H9 (cell line): ENCODE results near the gene CT45A1. TPM values are rescaled to one million over a fixed set of nuclear protein-coding genes. Genes with fewer than 3 reads are reported as not detected.

ENCODE experiments used
- DNase-seq: peaks from one replicate; pipeline ENCODE4 v3.0.0-alpha.2; 2017
- H2AFZ ChIP-seq: one replicate; pipeline ENCODE4 v1.6.1; 2013; ENCODE audit warnings: mild to moderate bottlenecking, low read length, control low read depth, moderate library complexity
- H2AK5ac ChIP-seq: 2 replicates; pipeline ENCODE4 v1.6.1; 2013; ENCODE audit warnings: low read length, control low read depth, mixed read lengths; ENCODE audit not compliant: insufficient read length
- H2BK120ac ChIP-seq: one replicate; pipeline ENCODE4 v1.6.1; 2013; ENCODE audit warnings: low read depth, mild to moderate bottlenecking, low read length, control low read depth, inconsistent platforms; ENCODE audit not compliant: poor library complexity, severe bottlenecking
- H2BK12ac ChIP-seq: 2 replicates; pipeline ENCODE4 v1.6.1; 2013; ENCODE audit warnings: low read length, control low read depth, mixed read lengths, low read depth; ENCODE audit not compliant: insufficient read length
- H2BK15ac ChIP-seq: 2 replicates; pipeline ENCODE4 v1.6.1; 2013; ENCODE audit warnings: low read depth, low read length, control low read depth
- H2BK20ac ChIP-seq: one replicate; pipeline ENCODE4 v1.6.1; 2013; ENCODE audit warnings: low read depth, mild to moderate bottlenecking, low read length, control low read depth, inconsistent platforms; ENCODE audit not compliant: poor library complexity, severe bottlenecking
- H2BK5ac ChIP-seq: 2 replicates; pipeline ENCODE4 v1.6.1; 2013; ENCODE audit warnings: low read length, control low read depth, mixed read lengths; ENCODE audit not compliant: insufficient read length
- H3K14ac ChIP-seq: 2 replicates; pipeline ENCODE4 v1.6.1; 2013; ENCODE audit warnings: low read length, control low read depth; ENCODE audit not compliant: insufficient read depth
- H3K18ac ChIP-seq: 2 replicates; pipeline ENCODE4 v1.6.1; 2013; ENCODE audit warnings: low read depth, mild to moderate bottlenecking, mixed read lengths, low read length, control low read depth; ENCODE audit not compliant: insufficient read length
- H3K23ac ChIP-seq: 2 replicates; pipeline ENCODE4 v1.6.1; 2013; ENCODE audit warnings: low read length, control low read depth, mixed read lengths, low read depth; ENCODE audit not compliant: insufficient read length
- H3K23me2 ChIP-seq: 2 replicates; pipeline ENCODE4 v1.6.1; 2013; ENCODE audit warnings: low read depth, mild to moderate bottlenecking, mixed read lengths, low read length, control low read depth; ENCODE audit not compliant: insufficient read length, poor library complexity, severe bottlenecking
- H3K27ac ChIP-seq: 2 replicates; pipeline ENCODE4 v1.5.1; 2013; ENCODE audit warnings: low read length, control low read depth, mixed read lengths, low read depth; ENCODE audit not compliant: insufficient read length
- H3K27me3 ChIP-seq: 2 replicates; pipeline ENCODE4 v1.6.1; 2013; ENCODE audit warnings: low read length, control low read depth, inconsistent platforms; ENCODE audit not compliant: insufficient read depth
- H3K4ac ChIP-seq: 2 replicates; pipeline ENCODE4 v1.6.1; 2013; ENCODE audit warnings: low read depth, mild to moderate bottlenecking, control low read depth, inconsistent platforms, low read length, moderate library complexity
- H3K4me1 ChIP-seq: 2 replicates; pipeline ENCODE4 v1.6.1; 2013; ENCODE audit warnings: low read length, control low read depth, inconsistent platforms; ENCODE audit not compliant: insufficient read depth
- H3K4me2 ChIP-seq: 2 replicates; pipeline ENCODE4 v1.6.1; 2013; ENCODE audit warnings: low read length, control low read depth, mixed read lengths; ENCODE audit not compliant: insufficient read length, insufficient read depth
- H3K56ac ChIP-seq: 2 replicates; pipeline ENCODE4 v1.6.1; 2013; ENCODE audit warnings: low read depth, mild to moderate bottlenecking, mixed read lengths, low read length, control low read depth; ENCODE audit not compliant: insufficient read length
- H3K79me1 ChIP-seq: 2 replicates; pipeline ENCODE4 v1.6.1; 2013; ENCODE audit warnings: low read depth, mild to moderate bottlenecking, moderate library complexity, low read length, control low read depth, inconsistent platforms; ENCODE audit not compliant: insufficient read depth, poor library complexity, severe bottlenecking
- H3K79me2 ChIP-seq: 2 replicates; pipeline ENCODE4 v1.6.1; 2013; ENCODE audit warnings: low read length, control low read depth, inconsistent platforms; ENCODE audit not compliant: insufficient read depth
- H3K9ac ChIP-seq: 2 replicates; pipeline ENCODE4 v1.6.1; 2013; ENCODE audit warnings: low read length, control low read depth, mixed read lengths; ENCODE audit not compliant: insufficient read length; ENCODE audit errors: extremely low read depth
- H3K9me3 ChIP-seq: one replicate; pipeline ENCODE4 v1.6.1; 2013; ENCODE audit warnings: low read depth, low read length, inconsistent platforms; ENCODE audit not compliant: control insufficient read depth
- H3T11ph ChIP-seq: one replicate; pipeline ENCODE4 v1.6.1; 2013; ENCODE audit warnings: mild to moderate bottlenecking, low read length, control low read depth, inconsistent platforms
- H4K20me1 ChIP-seq: one replicate; pipeline ENCODE4 v1.6.1; 2013; ENCODE audit not compliant: control insufficient read depth, insufficient read length, insufficient read depth
- H4K5ac ChIP-seq: 2 replicates; pipeline ENCODE4 v1.6.1; 2013; ENCODE audit warnings: low read depth, mild to moderate bottlenecking, mixed read lengths, low read length, control low read depth; ENCODE audit not compliant: insufficient read length
- H4K8ac ChIP-seq: replicated peaks from 2 replicates; pipeline ENCODE4 v1.6.1; 2013; ENCODE audit warnings: low read length, control low read depth, mixed read lengths, low read depth; ENCODE audit not compliant: insufficient read length
- H4K91ac ChIP-seq: 2 replicates; pipeline ENCODE4 v1.6.1; 2013; ENCODE audit warnings: low read depth, mild to moderate bottlenecking, moderate library complexity, mixed read lengths, low read length, control low read depth; ENCODE audit not compliant: insufficient read length
- H3K27ac Mint-ChIP-seq, 3 experiments: 2 replicates in 2 of 3; 3 replicates in 1 of 3; pipeline ENCODE4 v1.8.0; 2020 to 2021; ENCODE audit warnings: mixed read lengths in 3 of 3, mild to moderate bottlenecking in 1 of 3, moderate library complexity in 1 of 3
- H3K27me3 Mint-ChIP-seq: 2 replicates; pipeline ENCODE4 v1.8.0; 2021; ENCODE audit warnings: low read depth, mild to moderate bottlenecking, moderate library complexity, mixed read lengths
- H3K36me3 Mint-ChIP-seq, 3 experiments: 2 replicates in 2 of 3; 3 replicates in 1 of 3; pipeline ENCODE4 v1.8.0; 2020 to 2021; ENCODE audit warnings: low read depth in 3 of 3, mixed read lengths in 3 of 3; ENCODE audit not compliant: insufficient read depth in 1 of 3
- H3K4me1 Mint-ChIP-seq, 2 experiments: 2 replicates each; pipeline ENCODE4 v1.8.0; 2020; ENCODE audit warnings: mixed read lengths in 2 of 2
- H3K4me3 Mint-ChIP-seq, 2 experiments: 2 replicates in 1 of 2; 3 replicates in 1 of 2; pipeline ENCODE4 v1.8.0; 2020 to 2021; ENCODE audit warnings: mild to moderate bottlenecking in 2 of 2, mixed read lengths in 2 of 2, moderate library complexity in 1 of 2
- H3K9me3 Mint-ChIP-seq, 2 experiments: 2 replicates in 1 of 2; 3 replicates in 1 of 2; pipeline ENCODE4 v1.8.0; 2020; ENCODE audit warnings: mild to moderate bottlenecking in 2 of 2, mixed read lengths in 2 of 2, moderate library complexity in 1 of 2
- total RNA-seq: library from RNA; stranded (reverse); gene quantifications from 2 replicates; pipeline ENCODE4 v1.2.1, GENCODE V29; 2021
- TF ChIP-seq, protein P1 (sequence below): fragments of 200-600 bp; sonication (generic); conservative IDR thresholded peaks from 3 replicates; pipeline ENCODE4 v1.8.0; 2021; ENCODE audit warnings: antibody characterized with exemption, mild to moderate bottlenecking

CT45A1 gene
- total RNA-seq, 1 experiment from 2014 or later: not detected

- Histone ChIP-seq H4K8ac (no peak overlapping the region), H3K27me3 (no peaks in the 10 kb centered on the region), H2BK12ac (no peak overlapping the region), H3K4me2 (no peak overlapping the region), H3K79me1 (no peaks in the 10 kb centered on the region), H3K4ac (no peak overlapping the region), H4K5ac (no peak overlapping the region), H2BK120ac (no peak overlapping the region), H3K27ac (no peak overlapping the region), H3K79me2 (no peaks in the 10 kb centered on the region), H2BK5ac (no peak overlapping the region), H2AK5ac (no peak overlapping the region), H3K18ac (no peak overlapping the region), H2BK20ac (no peak overlapping the region), H3K4me1 (no peaks in the 10 kb centered on the region), H3T11ph (no peak overlapping the region), H3K14ac (no peak overlapping the region), H4K20me1 (no peaks in the 10 kb centered on the region), H3K23me2 (no peaks in the 10 kb centered on the region), H4K91ac (no peak overlapping the region), H2AFZ (no peak overlapping the region), H3K9me3 (peaks cover 72% of the 10 kb centered on the region), H2BK15ac (no peak overlapping the region), H3K56ac (no peak overlapping the region), H3K9ac (no peak overlapping the region), H3K23ac (no peak overlapping the region)
- no peak for DNase-seq
- no peak overlapping the region for H3K27ac Mint-ChIP-seq
- peaks cover 2% of the 10 kb centered on the region; the same call in 1 of the 2 replicates for H3K27me3 Mint-ChIP-seq
- peaks cover 0 to 23% (median 2%) of the 10 kb centered on the region in 3 experiments; a peak in 4 of 7 replicates for H3K36me3 Mint-ChIP-seq
- H3K4me3 Mint-ChIP-seq: no peak overlapping the region
- TF ChIP-seq, protein P1, sequence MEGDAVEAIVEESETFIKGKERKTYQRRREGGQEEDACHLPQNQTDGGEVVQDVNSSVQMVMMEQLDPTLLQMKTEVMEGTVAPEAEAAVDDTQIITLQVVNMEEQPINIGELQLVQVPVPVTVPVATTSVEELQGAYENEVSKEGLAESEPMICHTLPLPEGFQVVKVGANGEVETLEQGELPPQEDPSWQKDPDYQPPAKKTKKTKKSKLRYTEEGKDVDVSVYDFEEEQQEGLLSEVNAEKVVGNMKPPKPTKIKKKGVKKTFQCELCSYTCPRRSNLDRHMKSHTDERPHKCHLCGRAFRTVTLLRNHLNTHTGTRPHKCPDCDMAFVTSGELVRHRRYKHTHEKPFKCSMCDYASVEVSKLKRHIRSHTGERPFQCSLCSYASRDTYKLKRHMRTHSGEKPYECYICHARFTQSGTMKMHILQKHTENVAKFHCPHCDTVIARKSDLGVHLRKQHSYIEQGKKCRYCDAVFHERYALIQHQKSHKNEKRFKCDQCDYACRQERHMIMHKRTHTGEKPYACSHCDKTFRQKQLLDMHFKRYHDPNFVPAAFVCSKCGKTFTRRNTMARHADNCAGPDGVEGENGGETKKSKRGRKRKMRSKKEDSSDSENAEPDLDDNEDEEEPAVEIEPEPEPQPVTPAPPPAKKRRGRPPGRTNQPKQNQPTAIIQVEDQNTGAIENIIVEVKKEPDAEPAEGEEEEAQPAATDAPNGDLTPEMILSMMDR: no peak
- H3K9me3 Mint-ChIP-seq: peaks cover 77 to 94% of the 10 kb centered on the region in 2 experiments
- H3K4me1 Mint-ChIP-seq: no peaks in the 10 kb centered on the region
These were observed 15.8 kb upstream of the CT45A1 start for GRCh38 chrX:135697601-135698000.
